Stomach (tissue), 9 donors: ENCODE results near the gene KIRREL1. TPM values are rescaled to one million over a fixed set of nuclear protein-coding genes. Genes with fewer than 3 reads are reported as not detected.
A peak's percentile ranks its signal among the peaks of the same experiment; 100 is the strongest.

Experiments used
- DNase-seq, 2 donors: peaks; one replicate each; pipeline versions ENCODE4 v3.0.0 to v3.0.0-alpha.2; 2013 to 2019
- H3K27ac ChIP-seq, 5 donors: fragments of 200-600 bp in 4 of 5; sonication (generic) in 4 of 5; one replicate each; pipeline ENCODE4 v1.5.1; 2013 to 2019; ENCODE audit warnings: mild to moderate bottlenecking in 1 of 5, moderate library complexity in 1 of 5
- H3K27me3 ChIP-seq, 3 donors: fragments of 200-600 bp; sonication (generic); one replicate each; pipeline ENCODE4 v1.5.1; 2017 to 2019; ENCODE audit warnings: mixed run types in 1 of 3
- H3K36me3 ChIP-seq, 4 donors: fragments of 200-600 bp; sonication (generic); 1 replicate in 3 of 4; 2 replicates in 1 of 4; pipeline ENCODE4 v1.5.1; 2016 to 2019
- H3K4me1 ChIP-seq, 4 donors: fragments of 200-600 bp; sonication (generic); one replicate each; pipeline ENCODE4 v1.5.1; 2016 to 2019
- H3K4me3 ChIP-seq, 4 donors: fragments of 200-600 bp; sonication (generic) in 3 of 4; one replicate each; pipeline ENCODE4 v1.5.1; 2016 to 2019; ENCODE audit warnings: mild to moderate bottlenecking in 1 of 4
- H3K9me3 ChIP-seq, 4 donors: fragments of 200-600 bp; sonication (generic); one replicate each; pipeline ENCODE4 v1.5.1; 2016 to 2019
- EP300 ChIP-seq: sonication (generic); formaldehyde crosslinking; IDR thresholded peaks from one replicate; pipeline ENCODE4 v1.6.1; 2017; ENCODE audit warnings: antibody characterized with exemption
- POLR2A ChIP-seq, 4 donors: fragments of 450-650 bp; IDR thresholded peaks; one replicate each; pipeline ENCODE4 v1.6.1; 2016; ENCODE audit warnings: antibody characterized with exemption in 4 of 4, control low read depth in 2 of 4, mild to moderate bottlenecking in 1 of 4, moderate library complexity in 1 of 4
- POLR2AphosphoS5 ChIP-seq, 3 donors: sonication (generic); formaldehyde crosslinking; IDR thresholded peaks; one replicate each; pipeline ENCODE4 v1.6.1; 2016; ENCODE audit warnings: antibody characterized with exemption in 3 of 3
- WGBS, 5 donors: extraction: QIAGEN DNeasy Blood & Tissue Kit in 3 of 5; methylation state at CpG; one replicate each; pipeline versions ENCODE4 v1.1.5 to v1.1.7; 2013 to 2018; 5-methylcytosine and 5-hydroxymethylcytosine counted together
- intact Hi-C: fragments of 100-400 bp; cut with DNase I; formaldehyde crosslinking; loops from one replicate; pipeline ENCODE4 v1.15.1; 2023; ENCODE audit warnings: low total_unique reads
- polyA plus RNA-seq, 3 donors: library from polyadenylated mRNA; stranded (reverse); fragments of 200-250 nt; gene quantifications; one replicate each; pipeline ENCODE4 v1.2.3, GENCODE V29; 2013
- total RNA-seq, 5 donors: library from RNA; depleted of rRNA; stranded (reverse); fragments of >200 nt; gene quantifications; one replicate each; pipeline versions ENCODE4 v1.1.0 to v1.2.3, GENCODE V29; 2014 to 2016
- TF ChIP-seq, protein P1 (sequence below), 7 experiments: fragments of 450-650 bp in 4 of 7; fragments of 200-600 bp in 3 of 7; sonication (generic) in 3 of 7; IDR thresholded peaks; one replicate each; pipeline ENCODE4 v1.5.1; 2016 to 2019; ENCODE audit warnings: antibody characterized with exemption in 7 of 7, control low read depth in 2 of 7, mild to moderate bottlenecking in 1 of 7
- donor health status: healthy with polysubstance abuse.
- donor health status: Bipolar disorder and iron deficiency.
- donor health status: healthy.

The KIRREL1 gene
- total and polyA plus RNA-seq, 8 donors = 2.8 to 27.9 (median 4.2) TPM

DNA sequence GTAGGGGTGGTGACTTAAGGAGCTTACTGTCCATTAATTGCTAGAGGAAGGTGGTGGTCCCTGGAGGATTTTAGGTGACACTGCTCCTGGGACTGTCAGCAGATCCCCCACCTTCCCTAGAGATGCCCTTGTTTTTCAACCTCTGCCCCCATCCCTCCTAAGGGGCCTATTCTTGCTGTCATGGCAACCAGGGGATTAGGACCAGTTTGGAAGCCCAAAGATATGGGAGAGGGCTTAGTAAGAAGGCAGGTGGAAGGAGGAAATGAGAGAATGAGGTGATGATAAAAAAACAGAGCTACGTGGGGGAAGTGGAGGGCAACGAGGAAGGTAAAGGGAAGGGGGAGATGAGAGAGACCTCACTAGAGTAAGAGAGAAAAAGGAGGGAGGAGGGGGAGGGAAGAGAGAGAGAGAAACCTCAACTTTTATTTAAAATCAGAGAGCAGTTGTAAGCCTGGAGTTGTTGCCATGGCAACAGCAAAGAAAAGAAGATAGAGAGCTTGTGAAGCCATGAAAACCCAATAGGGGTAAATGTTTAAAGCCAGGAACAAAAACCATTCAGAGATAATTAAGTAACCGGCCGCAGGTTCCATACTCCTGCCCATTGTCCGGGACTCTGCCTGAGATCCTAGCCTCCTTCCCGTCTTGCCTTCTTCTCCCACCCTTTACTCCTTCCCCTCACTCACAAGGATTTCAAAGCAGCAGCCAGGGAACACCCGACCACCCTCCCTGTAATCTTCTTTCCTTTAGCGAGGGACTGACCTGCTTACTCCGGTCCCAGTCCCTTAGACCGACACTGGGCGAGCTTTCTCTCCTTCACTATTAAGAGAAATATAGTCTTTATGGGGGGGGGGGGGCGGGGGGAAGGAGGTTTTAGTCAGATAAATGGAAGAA is 20.6 kb downstream of the KIRREL1 start:
- Histone ChIP-seq H3K4me1 (peaks cover 14 to 79% (median 46%) of the 10 kb centered on the region in 4 donors), H3K9me3 (no peaks in the 10 kb centered on the region), H3K36me3 (no peaks in the 10 kb centered on the region), H3K4me3 (no peak overlapping the region), H3K27ac (peak overlapping the region in 4 of 5 donors; percentile 33 to 91 (median 87)), H3K27me3 (no peaks in the 10 kb centered on the region)
- TF ChIP-seq POLR2AphosphoS5 (IDR thresholded peaks at IDR 0.05) = no peak
- no peak for TF ChIP-seq EP300
- no peak for TF ChIP-seq POLR2A (IDR thresholded peaks at IDR 0.05)
- TF ChIP-seq, protein P1, sequence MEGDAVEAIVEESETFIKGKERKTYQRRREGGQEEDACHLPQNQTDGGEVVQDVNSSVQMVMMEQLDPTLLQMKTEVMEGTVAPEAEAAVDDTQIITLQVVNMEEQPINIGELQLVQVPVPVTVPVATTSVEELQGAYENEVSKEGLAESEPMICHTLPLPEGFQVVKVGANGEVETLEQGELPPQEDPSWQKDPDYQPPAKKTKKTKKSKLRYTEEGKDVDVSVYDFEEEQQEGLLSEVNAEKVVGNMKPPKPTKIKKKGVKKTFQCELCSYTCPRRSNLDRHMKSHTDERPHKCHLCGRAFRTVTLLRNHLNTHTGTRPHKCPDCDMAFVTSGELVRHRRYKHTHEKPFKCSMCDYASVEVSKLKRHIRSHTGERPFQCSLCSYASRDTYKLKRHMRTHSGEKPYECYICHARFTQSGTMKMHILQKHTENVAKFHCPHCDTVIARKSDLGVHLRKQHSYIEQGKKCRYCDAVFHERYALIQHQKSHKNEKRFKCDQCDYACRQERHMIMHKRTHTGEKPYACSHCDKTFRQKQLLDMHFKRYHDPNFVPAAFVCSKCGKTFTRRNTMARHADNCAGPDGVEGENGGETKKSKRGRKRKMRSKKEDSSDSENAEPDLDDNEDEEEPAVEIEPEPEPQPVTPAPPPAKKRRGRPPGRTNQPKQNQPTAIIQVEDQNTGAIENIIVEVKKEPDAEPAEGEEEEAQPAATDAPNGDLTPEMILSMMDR (IDR thresholded peaks at IDR 0.05) = no peak
- peak in 1 of 2 donors; percentile 72 for DNase-seq
- intact Hi-C loops = no loop called here
- WGBS, 5 donors = 31 to 45% (median 41%) methylated on average over 12 of the region's 12 CpGs

DNA sequence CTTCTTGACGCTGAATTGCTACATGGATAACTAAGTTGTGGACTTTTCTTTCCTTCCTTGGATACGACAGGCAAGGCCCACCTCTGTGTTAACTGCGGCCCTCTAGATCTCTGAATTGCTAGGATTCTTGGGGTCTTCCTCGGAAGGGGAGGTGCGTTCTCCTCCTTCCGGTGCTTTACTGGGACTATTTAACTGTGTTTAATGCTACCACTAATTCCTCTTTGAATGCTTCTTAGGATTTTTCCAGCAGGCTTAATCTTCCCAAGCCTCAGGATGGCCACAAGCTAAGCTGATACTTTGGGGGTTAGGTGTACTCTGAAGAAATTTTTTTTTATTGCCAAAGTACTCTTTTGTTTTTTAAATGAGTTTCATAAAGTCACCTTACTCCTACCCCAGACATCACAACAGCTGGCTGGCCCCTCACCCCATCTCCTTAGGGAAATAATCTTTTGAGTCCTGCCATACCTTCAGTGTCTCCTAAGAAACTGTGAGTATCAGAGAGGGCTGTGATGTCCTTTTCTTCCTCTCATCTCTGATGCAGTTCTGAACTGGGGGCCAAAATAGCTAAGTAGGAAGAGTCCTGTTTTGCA is 21.4 kb downstream of the KIRREL1 start:
- TF ChIP-seq POLR2AphosphoS5 (IDR thresholded peaks at IDR 0.05) = no peak
- Histone ChIP-seq H3K36me3 (no peaks in the 10 kb centered on the region), H3K27ac (peak overlapping the region in 4 of 5 donors; percentile 33 to 91 (median 87)), H3K4me3 (no peak overlapping the region), H3K4me1 (peaks cover 7 to 79% (median 46%) of the 10 kb centered on the region in 4 donors), H3K27me3 (no peaks in the 10 kb centered on the region), H3K9me3 (no peaks in the 10 kb centered on the region)
- no peak for DNase-seq
- WGBS, 5 donors = 63 to 80% (median 69%) methylated on average over 6 of the region's 6 CpGs
- intact Hi-C loops = no loop called here

DNA sequence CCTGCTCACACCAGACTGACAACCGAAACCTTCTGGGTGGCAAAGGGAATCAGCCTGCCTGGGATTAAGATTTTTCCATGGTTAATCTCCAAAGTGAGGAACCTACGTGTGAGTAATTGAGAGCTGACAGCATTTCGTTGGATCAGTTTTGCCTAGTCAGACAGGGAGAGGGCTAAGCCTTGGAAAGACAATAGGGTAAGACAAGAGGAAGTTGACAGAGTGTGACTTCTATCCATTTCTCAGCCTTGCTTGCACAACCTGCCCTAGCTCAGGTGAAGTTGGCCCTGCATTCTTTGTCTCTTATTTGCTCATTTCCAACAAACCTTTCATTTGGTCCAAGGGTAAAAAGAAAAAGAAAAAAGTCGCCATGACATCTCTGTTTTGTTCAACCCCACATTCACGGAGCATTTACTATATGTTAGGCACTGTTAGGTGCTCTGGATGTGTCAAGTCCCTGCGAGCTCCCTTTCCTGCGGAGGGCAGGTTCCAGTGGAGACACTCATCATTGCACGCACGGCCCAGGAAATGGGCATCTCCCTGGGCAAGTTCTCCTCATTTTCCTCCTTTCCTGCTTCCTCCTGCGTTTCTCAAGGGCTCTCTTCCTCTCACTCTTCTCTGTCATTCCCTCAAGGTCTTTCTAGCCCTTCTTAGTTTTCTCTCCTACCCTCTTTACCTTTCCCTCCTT is 23.3 kb downstream of the KIRREL1 start:
- H3K4me1 ChIP-seq = peaks cover 13 to 79% (median 43%) of the 10 kb centered on the region in 4 donors
- intact Hi-C loops = no loop called here
- WGBS, 5 donors = 60 to 71% (median 66%) methylated on average over 10 of the region's 10 CpGs
- H3K4me3 ChIP-seq = no peak overlapping the region
- H3K27me3 ChIP-seq = no peaks in the 10 kb centered on the region
- no peaks in the 10 kb centered on the region for H3K9me3 ChIP-seq
- TF ChIP-seq POLR2A (IDR thresholded peaks at IDR 0.05) (no peak), EP300 (no peak), POLR2AphosphoS5 (IDR thresholded peaks at IDR 0.05) (no peak)
- TF ChIP-seq, protein P1 (IDR thresholded peaks at IDR 0.05) = no peak
- H3K36me3 ChIP-seq = no peaks in the 10 kb centered on the region
- H3K27ac ChIP-seq = peak overlapping the region in 4 of 5 donors; percentile 64 to 83 (median 82)
- no peak for DNase-seq

DNA sequence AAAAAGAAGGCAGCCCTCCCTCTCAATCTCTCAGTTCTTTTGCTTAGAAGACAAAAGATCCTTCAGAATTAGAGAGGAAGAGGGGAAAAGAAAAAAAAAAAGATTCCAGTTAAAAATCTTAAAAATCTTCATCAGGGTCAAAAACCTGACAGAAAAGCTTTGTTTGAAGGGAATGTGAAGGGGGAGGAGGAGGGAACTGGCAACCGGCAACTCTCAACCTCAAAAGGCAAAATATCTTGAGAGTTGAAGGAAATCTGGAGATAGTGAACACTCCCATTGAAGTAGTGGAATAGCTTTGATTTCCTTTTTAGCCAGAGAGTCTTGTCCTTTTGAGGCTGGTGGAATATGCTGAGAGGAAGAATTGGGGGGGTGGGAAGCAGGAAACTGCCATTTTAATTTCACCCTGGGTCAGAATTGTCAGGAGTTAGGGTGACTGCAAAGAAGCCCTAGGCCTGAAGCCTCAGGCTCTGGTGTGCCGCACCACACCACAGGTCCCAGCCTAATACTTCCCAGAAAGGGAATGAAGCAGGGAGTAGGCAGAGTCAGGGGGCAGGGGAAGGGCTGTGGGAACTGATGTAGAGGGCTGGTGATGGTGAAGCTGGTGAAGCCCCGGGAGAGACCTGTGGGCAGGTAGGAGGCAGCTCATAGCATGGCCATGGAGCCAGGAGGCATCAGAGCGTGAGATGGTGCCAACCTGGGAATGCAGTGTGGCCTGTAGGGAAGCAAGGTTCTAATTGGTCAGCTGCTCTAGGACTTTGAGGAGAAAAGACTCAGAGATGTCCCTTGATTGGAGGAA is 24.6 kb downstream of the KIRREL1 start:
- no peaks in the 10 kb centered on the region for H3K9me3 ChIP-seq
- no peak overlapping the region for H3K4me3 ChIP-seq
- peaks cover 18 to 85% (median 49%) of the 10 kb centered on the region in 4 donors for H3K4me1 ChIP-seq
- TF ChIP-seq POLR2A (IDR thresholded peaks at IDR 0.05) (no peak), POLR2AphosphoS5 (IDR thresholded peaks at IDR 0.05) (no peak), EP300 (no peak)
- TF ChIP-seq, protein P1 (IDR thresholded peaks at IDR 0.05) = no peak
- DNase-seq = no peak
- H3K27me3 ChIP-seq = no peaks in the 10 kb centered on the region
- WGBS, 5 donors = 76 to 87% (median 84%) methylated on average over 4 of the region's 4 CpGs
- peak overlapping the region; percentile 5 to 83 (median 80) for H3K27ac ChIP-seq
- no peaks in the 10 kb centered on the region for H3K36me3 ChIP-seq
- intact Hi-C loops = no loop called here
